ENCODE measurements around the gene TRAF7. TPM values are rescaled to one million over a fixed set of nuclear protein-coding genes. Genes with fewer than 3 reads are reported as not detected.

The TRAF7 gene
- total RNA-seq, 1 experiment from 2014 or later, result 118 TPM

DNA sequence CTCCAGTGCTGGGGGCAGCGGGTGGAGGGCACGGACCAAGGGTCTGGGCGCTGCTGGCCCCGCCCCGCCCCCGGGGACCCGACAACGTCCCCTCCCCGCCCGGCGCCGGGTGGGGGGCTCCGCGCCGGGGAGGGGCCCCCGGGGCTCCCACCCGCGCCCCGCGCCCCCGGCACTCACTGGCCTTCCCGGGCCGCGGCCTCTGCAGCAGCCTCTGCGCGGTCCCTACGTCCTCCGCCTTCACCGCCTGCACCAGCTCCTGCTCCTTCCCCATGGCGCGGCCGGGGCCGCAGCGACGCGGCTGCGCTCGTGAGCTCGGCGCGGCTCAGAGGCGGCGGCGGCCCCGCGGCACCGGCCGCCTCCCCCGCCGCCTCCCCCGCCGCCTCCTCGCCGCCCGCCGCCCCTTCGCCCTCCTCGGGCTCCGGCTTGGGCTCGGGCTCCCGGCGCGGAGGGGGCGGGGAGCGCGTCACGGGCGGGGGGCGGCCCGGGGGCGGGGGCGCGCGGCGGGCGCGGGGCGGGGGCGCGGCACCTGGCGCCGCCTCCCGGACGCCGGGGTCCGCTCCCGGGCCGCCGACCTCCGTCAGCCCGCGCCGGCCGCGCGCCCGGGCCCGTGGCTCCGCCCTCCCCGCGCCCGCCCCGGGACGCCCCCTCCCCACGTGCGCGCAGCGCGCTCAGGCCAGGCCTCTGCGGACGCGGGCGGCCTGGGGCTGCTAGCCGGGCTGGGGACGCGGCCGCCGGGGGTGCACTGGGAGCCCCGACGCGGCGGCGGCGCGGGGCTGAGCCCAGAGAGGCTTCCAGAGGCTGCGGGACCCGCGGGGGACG is 40.8 kb downstream of the TRAF7 start, which contains the start of gene CASKIN1:
Gene CASKIN1, minus strand, starts transcription at position 444 of the 819 bp plus-strand sequence. Its CDS starts 173 bp downstream, at position 271.
- CTCF ChIA-PET, result interaction anchor here (2.4 kb wide), 1 partner anchor 305 kb away, joined by 9 read pairs; no protein-coding TSS in a partner anchor
- H3K4me1 Mint-ChIP-seq (ENCODE audit: low read depth, unreplicated experiment), result peaks cover 10% of the 10 kb centered on the region
- BruUV-seq (replicated peaks), result no TSS peak
- H3K9me3 Mint-ChIP-seq (ENCODE audit: low read depth, unreplicated experiment), result no peaks in the 10 kb centered on the region
- peak; percentile 36 for DNase-seq
- H3K27ac Mint-ChIP-seq (ENCODE audit: unreplicated experiment), result no peak within 1 kb of the TSS
- peaks cover 96% of the 10 kb centered on the region for H3K27me3 Mint-ChIP-seq (ENCODE audit: unreplicated experiment)
- peak within 1 kb of the TSS; percentile 62 for H3K4me3 Mint-ChIP-seq (ENCODE audit: low read depth, unreplicated experiment)
- intact Hi-C loops (cut with micrococcal nuclease; ENCODE audit: unreplicated experiment), result no loop called here
- peaks cover 20% of the 10 kb centered on the region for H3K36me3 Mint-ChIP-seq (ENCODE audit: insufficient read depth, unreplicated experiment)
- TF ChIP-seq, protein P1, sequence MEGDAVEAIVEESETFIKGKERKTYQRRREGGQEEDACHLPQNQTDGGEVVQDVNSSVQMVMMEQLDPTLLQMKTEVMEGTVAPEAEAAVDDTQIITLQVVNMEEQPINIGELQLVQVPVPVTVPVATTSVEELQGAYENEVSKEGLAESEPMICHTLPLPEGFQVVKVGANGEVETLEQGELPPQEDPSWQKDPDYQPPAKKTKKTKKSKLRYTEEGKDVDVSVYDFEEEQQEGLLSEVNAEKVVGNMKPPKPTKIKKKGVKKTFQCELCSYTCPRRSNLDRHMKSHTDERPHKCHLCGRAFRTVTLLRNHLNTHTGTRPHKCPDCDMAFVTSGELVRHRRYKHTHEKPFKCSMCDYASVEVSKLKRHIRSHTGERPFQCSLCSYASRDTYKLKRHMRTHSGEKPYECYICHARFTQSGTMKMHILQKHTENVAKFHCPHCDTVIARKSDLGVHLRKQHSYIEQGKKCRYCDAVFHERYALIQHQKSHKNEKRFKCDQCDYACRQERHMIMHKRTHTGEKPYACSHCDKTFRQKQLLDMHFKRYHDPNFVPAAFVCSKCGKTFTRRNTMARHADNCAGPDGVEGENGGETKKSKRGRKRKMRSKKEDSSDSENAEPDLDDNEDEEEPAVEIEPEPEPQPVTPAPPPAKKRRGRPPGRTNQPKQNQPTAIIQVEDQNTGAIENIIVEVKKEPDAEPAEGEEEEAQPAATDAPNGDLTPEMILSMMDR (IDR thresholded peaks at IDR 0.05; ENCODE audit: unreplicated experiment), result no peak

DNA sequence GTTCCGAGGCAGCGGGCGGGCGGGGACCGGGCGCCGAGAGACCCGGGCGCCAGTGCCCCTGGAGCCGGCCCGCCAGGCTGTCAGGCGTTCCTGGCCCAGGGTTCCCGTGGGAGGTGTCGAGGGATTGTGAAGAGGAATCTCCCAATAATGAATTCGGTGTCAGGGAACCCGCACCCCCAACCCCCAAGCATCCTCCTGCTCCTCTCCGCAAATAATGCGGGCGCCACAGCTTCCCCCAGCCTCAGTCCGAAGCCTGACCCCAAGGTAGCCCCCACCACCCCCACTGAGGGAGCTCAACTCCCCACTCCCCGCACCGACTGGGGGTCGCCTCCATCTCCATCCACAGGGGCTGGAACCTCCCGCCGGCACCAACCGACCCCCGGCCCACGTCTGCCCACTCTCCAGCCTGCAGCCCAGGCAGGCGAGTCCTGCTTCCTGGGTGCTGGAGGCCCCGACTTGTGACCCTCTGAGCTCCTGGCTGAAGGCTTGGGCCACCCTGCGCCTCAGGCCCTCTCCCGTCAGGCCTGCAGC is 41.5 kb downstream of the TRAF7 start:
- intact Hi-C loops (cut with micrococcal nuclease; ENCODE audit: unreplicated experiment), result no loop called here

DNA sequence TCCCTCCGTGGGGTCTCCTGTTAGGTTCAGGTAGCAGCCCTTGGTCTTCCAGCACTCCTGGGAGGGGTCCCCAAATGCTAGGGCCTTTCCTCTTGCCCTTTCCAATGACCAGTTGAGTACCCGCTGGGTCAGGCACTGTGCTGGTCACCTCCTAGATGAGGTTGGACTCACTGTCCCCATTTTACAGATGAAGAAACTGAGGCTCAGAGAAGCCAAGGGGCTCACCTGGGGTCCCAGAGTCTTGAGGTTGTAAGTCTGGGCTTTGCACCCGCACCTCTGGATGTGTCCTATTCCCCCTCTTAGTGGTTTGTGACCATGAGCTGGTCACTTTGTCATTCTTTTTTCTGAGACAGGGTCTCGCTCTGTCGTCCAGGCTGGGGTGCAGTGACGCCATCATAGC is 42.2 kb downstream of the TRAF7 start:
- no TSS peak for BruUV-seq (replicated peaks)
- H3K4me1 Mint-ChIP-seq (ENCODE audit: low read depth, unreplicated experiment), result peaks cover 10% of the 10 kb centered on the region
- H3K27me3 Mint-ChIP-seq (ENCODE audit: unreplicated experiment), result peaks cover 97% of the 10 kb centered on the region
- no peak for DNase-seq
- peak overlapping the region; percentile 62 for H3K4me3 Mint-ChIP-seq (ENCODE audit: low read depth, unreplicated experiment)
- CTCF ChIA-PET, result interaction anchor here (0.7 to 1.1 kb wide), 2 partner anchors 54 to 155 kb away, joined by 3 read pairs; partner anchors contain the start of gene ECI1
- H3K9me3 Mint-ChIP-seq (ENCODE audit: low read depth, unreplicated experiment), result no peaks in the 10 kb centered on the region
- intact Hi-C loops (cut with micrococcal nuclease; ENCODE audit: unreplicated experiment), result no loop called here
- TF ChIP-seq, protein P1 (IDR thresholded peaks at IDR 0.05; ENCODE audit: unreplicated experiment), result no peak
- peaks cover 20% of the 10 kb centered on the region for H3K36me3 Mint-ChIP-seq (ENCODE audit: insufficient read depth, unreplicated experiment)
- H3K27ac Mint-ChIP-seq (ENCODE audit: unreplicated experiment), result no peak overlapping the region

More for the DNA sequence above, 41.5 kb downstream of the TRAF7 start:
- Mint-ChIP-seq H3K4me3 (ENCODE audit: low read depth, unreplicated experiment) (peak overlapping the region; percentile 62), H3K4me1 (ENCODE audit: low read depth, unreplicated experiment) (peaks cover 10% of the 10 kb centered on the region), H3K9me3 (ENCODE audit: low read depth, unreplicated experiment) (no peaks in the 10 kb centered on the region), H3K27ac (ENCODE audit: unreplicated experiment) (no peak overlapping the region), H3K36me3 (ENCODE audit: insufficient read depth, unreplicated experiment) (peaks cover 20% of the 10 kb centered on the region), H3K27me3 (ENCODE audit: unreplicated experiment) (peaks cover 96% of the 10 kb centered on the region)
- TF ChIP-seq, protein P1 (IDR thresholded peaks at IDR 0.05; ENCODE audit: unreplicated experiment), result no peak
- no peak for DNase-seq
- CTCF ChIA-PET, result interaction anchor here (0.7 kb wide), 1 partner anchor 154 kb away, joined by 3 read pairs; no protein-coding TSS in a partner anchor
- BruUV-seq (replicated peaks), result no TSS peak

DNA sequence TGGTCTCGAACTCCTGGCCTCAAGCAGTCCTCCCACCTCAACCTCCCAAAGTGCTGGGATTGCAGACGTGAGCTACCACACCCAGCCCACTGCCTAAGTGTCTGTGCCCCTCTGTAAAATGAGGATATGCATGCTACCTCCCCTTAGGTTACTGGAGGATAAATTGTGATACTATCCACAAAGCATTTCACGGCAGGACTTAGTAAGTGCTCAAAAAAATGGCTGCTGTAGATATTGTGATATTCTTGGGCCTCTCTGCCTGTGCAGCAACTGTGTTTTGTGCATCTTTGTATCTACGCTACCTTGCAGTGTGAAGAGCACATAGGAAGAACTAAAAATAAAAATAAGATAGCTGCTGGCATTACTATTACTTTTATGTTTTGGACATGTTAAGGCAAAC is 42.7 kb downstream of the TRAF7 start:
- intact Hi-C loops (cut with micrococcal nuclease; ENCODE audit: unreplicated experiment), result no loop called here
- no peak for DNase-seq
- Mint-ChIP-seq H3K9me3 (ENCODE audit: low read depth, unreplicated experiment) (no peaks in the 10 kb centered on the region), H3K4me1 (ENCODE audit: low read depth, unreplicated experiment) (peaks cover 10% of the 10 kb centered on the region), H3K36me3 (ENCODE audit: insufficient read depth, unreplicated experiment) (peaks cover 20% of the 10 kb centered on the region), H3K27me3 (ENCODE audit: unreplicated experiment) (peaks cover 92% of the 10 kb centered on the region), H3K27ac (ENCODE audit: unreplicated experiment) (no peak overlapping the region), H3K4me3 (ENCODE audit: low read depth, unreplicated experiment) (no peak overlapping the region)
- CTCF ChIA-PET, result interaction anchor here (1.1 kb wide), 1 partner anchor 53 kb away, joined by 3 read pairs; the partner anchor contains the start of gene ECI1
- BruUV-seq (replicated peaks), result no TSS peak
- TF ChIP-seq, protein P1 (IDR thresholded peaks at IDR 0.05; ENCODE audit: unreplicated experiment), result no peak

All from Calu3 (cell line).